Lung (tissue), 12 donors: ENCODE results near the gene KCNQ1OT1. TPM values are rescaled to one million over a fixed set of nuclear protein-coding genes. Genes with fewer than 3 reads are reported as not detected.

Experiments
- ATAC-seq: fragments of 200-7000 bp; cut with Tn5 transposase; one replicate; pipeline ENCODE4 v1.9.1; 2020; ENCODE audit warnings: moderate number of reproducible peaks; ENCODE audit not compliant: insufficient read depth, low FRiP score
- DNase-seq, 3 donors: peaks; one replicate each; pipeline ENCODE4 v3.0.0-alpha.2; 2013 to 2017
- H3K27ac ChIP-seq, 2 donors: one replicate each; pipeline ENCODE4 v1.5.1; 2013; ENCODE audit warnings: mild to moderate bottlenecking in 2 of 2, moderate library complexity in 2 of 2, control low read depth in 1 of 2, inconsistent platforms in 1 of 2, low read depth in 1 of 2, low read length in 1 of 2
- H3K27me3 ChIP-seq, 3 donors: one replicate each; pipeline ENCODE4 v1.5.1; 2013; ENCODE audit warnings: low read length in 2 of 3; ENCODE audit not compliant: control insufficient read depth in 3 of 3, insufficient read depth in 3 of 3
- H3K36me3 ChIP-seq, 4 donors: one replicate each; pipeline ENCODE4 v1.5.1; 2013; ENCODE audit warnings: low read length in 4 of 4, mild to moderate bottlenecking in 1 of 4, moderate library complexity in 1 of 4; ENCODE audit not compliant: control insufficient read depth in 4 of 4, insufficient read depth in 4 of 4
- H3K4me1 ChIP-seq, 5 donors: one replicate each; pipeline ENCODE4 v1.5.1; 2013; ENCODE audit warnings: low read length in 5 of 5, mild to moderate bottlenecking in 2 of 5, moderate library complexity in 1 of 5; ENCODE audit not compliant: control insufficient read depth in 5 of 5, insufficient read depth in 5 of 5
- H3K4me3 ChIP-seq: one replicate; pipeline ENCODE4 v1.5.1; 2013; ENCODE audit warnings: mild to moderate bottlenecking, control low read depth, moderate library complexity
- H3K9ac ChIP-seq, 2 donors: one replicate each; pipeline ENCODE4 v1.5.1; 2013; ENCODE audit warnings: low read length in 2 of 2, control low read depth in 1 of 2; ENCODE audit not compliant: insufficient read depth in 1 of 2
- H3K9me3 ChIP-seq, 4 donors: one replicate each; pipeline ENCODE4 v1.5.1; 2013; ENCODE audit warnings: low read length in 3 of 4, mild to moderate bottlenecking in 1 of 4, moderate library complexity in 1 of 4; ENCODE audit not compliant: control insufficient read depth in 4 of 4, insufficient read depth in 3 of 4
- WGBS, 2 donors: extraction: QIAGEN DNeasy Blood & Tissue Kit; methylation state at CpG; one replicate each; pipeline ENCODE4 v1.1.7; 2013; 5-methylcytosine and 5-hydroxymethylcytosine counted together
- polyA plus RNA-seq, 2 donors: library from polyadenylated mRNA; stranded (reverse); fragments of 200-250 nt; gene quantifications; one replicate each; pipeline ENCODE4 v1.2.1, GENCODE V29; 2013
- total RNA-seq, 2 donors: library from RNA; depleted of rRNA in 1 of 2; stranded (reverse); fragments of >200 nt in 1 of 2; gene quantifications; one replicate each; pipeline ENCODE4 v1.2.1, GENCODE V29; 2014 to 2021
- TF ChIP-seq, protein P1 (sequence below): IDR thresholded peaks from 2 replicates; pipeline ENCODE4 v1.5.1; 2012; ENCODE audit warnings: mild to moderate bottlenecking; ENCODE audit errors: control extremely low read depth, extremely low read depth
- donor health status: control.
- donor health status: control.
- donor health status: Bipolar disorder and iron deficiency.
- donor health status: healthy.
- donor health status: DM: yes; HTN: yes; CAD: no.

Gene KCNQ1OT1
- total and polyA plus RNA-seq, 4 donors: 0.02 to 14.5 (median 1.7) TPM

- ATAC-seq (no peak), DNase-seq (no peak)
- Histone ChIP-seq H3K36me3 (peaks cover 0 to 10% (median 0%) of the 10 kb centered on the region in 4 donors), H3K4me3 (no peak overlapping the region), H3K9ac (no peak overlapping the region), H3K9me3 (no peaks in the 10 kb centered on the region), H3K27ac (no peak overlapping the region), H3K27me3 (no peaks in the 10 kb centered on the region), H3K4me1 (peaks cover 0 to 14% (median 0%) of the 10 kb centered on the region in 5 donors)
- WGBS, 2 donors: 97 to 98% methylated on average over 33 of the region's 33 CpGs
- TF ChIP-seq, protein P1, sequence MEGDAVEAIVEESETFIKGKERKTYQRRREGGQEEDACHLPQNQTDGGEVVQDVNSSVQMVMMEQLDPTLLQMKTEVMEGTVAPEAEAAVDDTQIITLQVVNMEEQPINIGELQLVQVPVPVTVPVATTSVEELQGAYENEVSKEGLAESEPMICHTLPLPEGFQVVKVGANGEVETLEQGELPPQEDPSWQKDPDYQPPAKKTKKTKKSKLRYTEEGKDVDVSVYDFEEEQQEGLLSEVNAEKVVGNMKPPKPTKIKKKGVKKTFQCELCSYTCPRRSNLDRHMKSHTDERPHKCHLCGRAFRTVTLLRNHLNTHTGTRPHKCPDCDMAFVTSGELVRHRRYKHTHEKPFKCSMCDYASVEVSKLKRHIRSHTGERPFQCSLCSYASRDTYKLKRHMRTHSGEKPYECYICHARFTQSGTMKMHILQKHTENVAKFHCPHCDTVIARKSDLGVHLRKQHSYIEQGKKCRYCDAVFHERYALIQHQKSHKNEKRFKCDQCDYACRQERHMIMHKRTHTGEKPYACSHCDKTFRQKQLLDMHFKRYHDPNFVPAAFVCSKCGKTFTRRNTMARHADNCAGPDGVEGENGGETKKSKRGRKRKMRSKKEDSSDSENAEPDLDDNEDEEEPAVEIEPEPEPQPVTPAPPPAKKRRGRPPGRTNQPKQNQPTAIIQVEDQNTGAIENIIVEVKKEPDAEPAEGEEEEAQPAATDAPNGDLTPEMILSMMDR: no peak
Observed at GRCh38 chr11:2572491-2573239, 127.1 kb downstream of the KCNQ1OT1 start.

GRCh38 chr11:2571598-2572281 is 128.1 kb downstream of the KCNQ1OT1 start:
- Histone ChIP-seq H3K4me1 (peaks cover 0 to 6% (median 0%) of the 10 kb centered on the region in 5 donors), H3K9me3 (no peaks in the 10 kb centered on the region), H3K4me3 (no peak overlapping the region), H3K9ac (no peak overlapping the region), H3K27me3 (no peaks in the 10 kb centered on the region), H3K27ac (no peak overlapping the region), H3K36me3 (peaks cover 0 to 10% (median 0%) of the 10 kb centered on the region in 4 donors)
- ATAC-seq (no peak), DNase-seq (no peak)
- WGBS, 2 donors: 96 to 98% methylated on average over 23 of the region's 23 CpGs
- TF ChIP-seq, protein P1: no peak

- DNase-seq (no peak), ATAC-seq (no peak)
- Histone ChIP-seq H3K27ac (no peak overlapping the region), H3K27me3 (no peaks in the 10 kb centered on the region), H3K9me3 (no peaks in the 10 kb centered on the region), H3K4me3 (no peak overlapping the region), H3K36me3 (peaks cover 0 to 10% (median 0%) of the 10 kb centered on the region in 4 donors), H3K4me1 (peaks cover 0 to 6% (median 0%) of the 10 kb centered on the region in 5 donors), H3K9ac (no peak overlapping the region)
- TF ChIP-seq, protein P1: no peak
- 96 to 97% methylated on average over 25 of the region's 25 CpGs for WGBS, 2 donors
Observed at GRCh38 chr11:2570841-2571597, 128.8 kb downstream of the KCNQ1OT1 start.
